ENCODE measurements around the gene NAMPT. TPM values are rescaled to one million over a fixed set of nuclear protein-coding genes. Genes with fewer than 3 reads are reported as not detected.

The NAMPT gene
- total RNA-seq, 1 donor from 2014 or later, result 136 TPM

Other genes with a start within 250 kb of the NAMPT start
- gene SYPL1, start 172.7 kb downstream of the NAMPT start, total RNA-seq, result 22.7 TPM